Esophagus squamous epithelium (tissue), 4 donors: ENCODE results near the gene EPHA1.

ENCODE experiments used
- CTCF ChIP-seq, 6 experiments: fragments of 450-650 bp in 4 of 6; fragments of 200-600 bp in 2 of 6; sonication (generic) in 2 of 6; IDR thresholded peaks; one replicate each; pipeline ENCODE4 v1.5.1; 2016 to 2019; ENCODE audit warnings: antibody characterized with exemption in 6 of 6, mild to moderate bottlenecking in 4 of 6, moderate library complexity in 4 of 6
- POLR2A ChIP-seq, 4 donors: fragments of 450-650 bp; IDR thresholded peaks; one replicate each; pipeline ENCODE4 v1.6.1; 2017; ENCODE audit warnings: antibody characterized with exemption in 4 of 4, mild to moderate bottlenecking in 4 of 4, moderate library complexity in 3 of 4

DNA sequence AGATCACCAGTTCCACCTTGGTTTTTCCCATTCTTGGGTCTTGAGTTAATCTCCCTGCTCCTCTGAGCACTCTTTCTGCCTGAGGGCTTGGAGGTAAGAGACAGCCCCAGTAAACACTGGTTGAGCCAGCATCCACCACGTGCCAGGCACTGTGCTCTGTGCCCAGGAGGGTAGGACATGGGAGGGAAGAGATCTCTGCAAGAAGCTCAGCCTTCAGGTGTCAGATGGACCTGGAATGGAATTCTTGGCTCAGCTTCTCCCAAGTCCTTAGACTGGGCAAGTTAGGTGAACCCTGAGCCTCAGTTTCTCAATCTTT is 25.1 kb downstream of the EPHA1 start:
- TF ChIP-seq CTCF (IDR thresholded peaks at IDR 0.05) (no peak), POLR2A (IDR thresholded peaks at IDR 0.05) (no peak)
